Measurements from ENCODE around the gene SOX10.

SOX10 gene

DNA sequence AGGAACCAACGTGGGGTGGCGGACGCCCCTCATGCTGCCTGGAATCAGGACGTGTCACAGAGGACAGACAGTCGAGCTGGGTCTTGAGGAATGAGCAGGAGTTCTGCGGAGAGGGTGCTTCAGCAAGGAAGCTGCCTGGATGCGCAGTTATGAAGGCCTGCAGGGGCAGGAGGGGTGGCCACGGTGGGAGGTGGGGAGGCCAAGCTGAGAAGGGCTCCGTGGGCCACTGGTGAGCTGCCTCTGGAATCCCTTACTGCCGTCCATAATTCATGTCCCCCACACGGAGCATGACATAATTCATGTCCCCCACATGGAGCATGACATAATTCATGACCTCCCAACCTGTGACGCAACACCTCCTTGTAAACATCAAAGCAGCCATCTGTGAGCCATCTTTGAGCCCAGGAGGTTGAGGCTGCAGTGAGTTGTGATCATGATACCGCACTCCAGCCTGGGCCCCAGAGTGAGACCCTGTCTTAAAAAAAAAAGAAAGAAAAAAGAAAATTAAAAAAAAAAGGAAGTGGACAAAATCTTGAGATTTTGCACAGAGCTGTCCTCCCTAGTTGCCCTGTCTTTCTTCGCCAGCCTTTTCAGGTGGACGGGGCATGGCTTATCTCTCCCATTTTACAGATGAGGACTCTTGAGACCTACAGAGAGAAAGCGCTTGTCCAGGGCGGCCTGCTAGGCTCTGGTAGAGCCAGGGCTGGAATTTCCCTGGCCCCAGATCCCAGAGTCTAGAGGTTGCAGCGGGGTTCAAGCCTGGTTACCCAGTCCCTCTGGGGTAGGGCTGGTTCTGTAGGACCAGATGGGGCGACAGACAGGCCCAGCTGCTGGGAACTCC lies 48.5 kb upstream of the SOX10 start (continued):
- TF ChIP-seq, protein P1, sequence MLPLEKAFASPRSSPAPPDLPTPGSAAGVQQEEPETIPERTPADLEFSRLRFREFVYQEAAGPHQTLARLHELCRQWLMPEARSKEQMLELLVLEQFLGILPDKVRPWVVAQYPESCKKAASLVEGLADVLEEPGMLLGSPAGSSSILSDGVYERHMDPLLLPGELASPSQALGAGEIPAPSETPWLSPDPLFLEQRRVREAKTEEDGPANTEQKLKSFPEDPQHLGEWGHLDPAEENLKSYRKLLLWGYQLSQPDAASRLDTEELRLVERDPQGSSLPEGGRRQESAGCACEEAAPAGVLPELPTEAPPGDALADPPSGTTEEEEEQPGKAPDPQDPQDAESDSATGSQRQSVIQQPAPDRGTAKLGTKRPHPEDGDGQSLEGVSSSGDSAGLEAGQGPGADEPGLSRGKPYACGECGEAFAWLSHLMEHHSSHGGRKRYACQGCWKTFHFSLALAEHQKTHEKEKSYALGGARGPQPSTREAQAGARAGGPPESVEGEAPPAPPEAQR (tag by site-specific recombination; IDR thresholded peaks at IDR 0.05) = no peak
- TF ChIP-seq, protein P2, sequence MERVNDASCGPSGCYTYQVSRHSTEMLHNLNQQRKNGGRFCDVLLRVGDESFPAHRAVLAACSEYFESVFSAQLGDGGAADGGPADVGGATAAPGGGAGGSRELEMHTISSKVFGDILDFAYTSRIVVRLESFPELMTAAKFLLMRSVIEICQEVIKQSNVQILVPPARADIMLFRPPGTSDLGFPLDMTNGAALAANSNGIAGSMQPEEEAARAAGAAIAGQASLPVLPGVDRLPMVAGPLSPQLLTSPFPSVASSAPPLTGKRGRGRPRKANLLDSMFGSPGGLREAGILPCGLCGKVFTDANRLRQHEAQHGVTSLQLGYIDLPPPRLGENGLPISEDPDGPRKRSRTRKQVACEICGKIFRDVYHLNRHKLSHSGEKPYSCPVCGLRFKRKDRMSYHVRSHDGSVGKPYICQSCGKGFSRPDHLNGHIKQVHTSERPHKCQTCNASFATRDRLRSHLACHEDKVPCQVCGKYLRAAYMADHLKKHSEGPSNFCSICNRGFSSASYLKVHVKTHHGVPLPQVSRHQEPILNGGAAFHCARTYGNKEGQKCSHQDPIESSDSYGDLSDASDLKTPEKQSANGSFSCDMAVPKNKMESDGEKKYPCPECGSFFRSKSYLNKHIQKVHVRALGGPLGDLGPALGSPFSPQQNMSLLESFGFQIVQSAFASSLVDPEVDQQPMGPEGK (tag by site-specific recombination; IDR thresholded peaks at IDR 0.05) = peak; percentile 100
- no peak for TF ChIP-seq ZNF830 (tag by site-specific recombination; IDR thresholded peaks at IDR 0.05; ENCODE audit: low read depth)
- no peak for TF ChIP-seq ZXDB (tag by site-specific recombination; IDR thresholded peaks at IDR 0.05)
- TF ChIP-seq, protein P3, sequence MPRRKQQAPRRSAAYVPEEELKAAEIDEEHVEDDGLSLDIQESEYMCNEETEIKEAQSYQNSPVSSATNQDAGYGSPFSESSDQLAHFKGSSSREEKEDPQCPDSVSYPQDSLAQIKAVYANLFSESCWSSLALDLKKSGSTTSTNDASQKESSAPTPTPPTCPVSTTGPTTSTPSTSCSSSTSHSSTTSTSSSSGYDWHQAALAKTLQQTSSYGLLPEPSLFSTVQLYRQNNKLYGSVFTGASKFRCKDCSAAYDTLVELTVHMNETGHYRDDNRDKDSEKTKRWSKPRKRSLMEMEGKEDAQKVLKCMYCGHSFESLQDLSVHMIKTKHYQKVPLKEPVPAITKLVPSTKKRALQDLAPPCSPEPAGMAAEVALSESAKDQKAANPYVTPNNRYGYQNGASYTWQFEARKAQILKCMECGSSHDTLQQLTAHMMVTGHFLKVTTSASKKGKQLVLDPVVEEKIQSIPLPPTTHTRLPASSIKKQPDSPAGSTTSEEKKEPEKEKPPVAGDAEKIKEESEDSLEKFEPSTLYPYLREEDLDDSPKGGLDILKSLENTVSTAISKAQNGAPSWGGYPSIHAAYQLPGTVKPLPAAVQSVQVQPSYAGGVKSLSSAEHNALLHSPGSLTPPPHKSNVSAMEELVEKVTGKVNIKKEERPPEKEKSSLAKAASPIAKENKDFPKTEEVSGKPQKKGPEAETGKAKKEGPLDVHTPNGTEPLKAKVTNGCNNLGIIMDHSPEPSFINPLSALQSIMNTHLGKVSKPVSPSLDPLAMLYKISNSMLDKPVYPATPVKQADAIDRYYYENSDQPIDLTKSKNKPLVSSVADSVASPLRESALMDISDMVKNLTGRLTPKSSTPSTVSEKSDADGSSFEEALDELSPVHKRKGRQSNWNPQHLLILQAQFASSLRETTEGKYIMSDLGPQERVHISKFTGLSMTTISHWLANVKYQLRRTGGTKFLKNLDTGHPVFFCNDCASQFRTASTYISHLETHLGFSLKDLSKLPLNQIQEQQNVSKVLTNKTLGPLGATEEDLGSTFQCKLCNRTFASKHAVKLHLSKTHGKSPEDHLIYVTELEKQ (tag by site-specific recombination; IDR thresholded peaks at IDR 0.05; ENCODE audit: borderline replicate concordance) = peak; percentile 91
- TF ChIP-seq TRIM28 (IDR thresholded peaks at IDR 0.05; ENCODE audit: borderline replicate concordance, low read length) = no peak
- no peak for TF ChIP-seq ZNF837 (tag by site-specific recombination; IDR thresholded peaks at IDR 0.05)
- peak; percentile 78; the same call in 1 of the 2 replicates for TF ChIP-seq ZNF558 (tag by site-specific recombination; IDR thresholded peaks at IDR 0.05)
- TF ChIP-seq, protein P4, sequence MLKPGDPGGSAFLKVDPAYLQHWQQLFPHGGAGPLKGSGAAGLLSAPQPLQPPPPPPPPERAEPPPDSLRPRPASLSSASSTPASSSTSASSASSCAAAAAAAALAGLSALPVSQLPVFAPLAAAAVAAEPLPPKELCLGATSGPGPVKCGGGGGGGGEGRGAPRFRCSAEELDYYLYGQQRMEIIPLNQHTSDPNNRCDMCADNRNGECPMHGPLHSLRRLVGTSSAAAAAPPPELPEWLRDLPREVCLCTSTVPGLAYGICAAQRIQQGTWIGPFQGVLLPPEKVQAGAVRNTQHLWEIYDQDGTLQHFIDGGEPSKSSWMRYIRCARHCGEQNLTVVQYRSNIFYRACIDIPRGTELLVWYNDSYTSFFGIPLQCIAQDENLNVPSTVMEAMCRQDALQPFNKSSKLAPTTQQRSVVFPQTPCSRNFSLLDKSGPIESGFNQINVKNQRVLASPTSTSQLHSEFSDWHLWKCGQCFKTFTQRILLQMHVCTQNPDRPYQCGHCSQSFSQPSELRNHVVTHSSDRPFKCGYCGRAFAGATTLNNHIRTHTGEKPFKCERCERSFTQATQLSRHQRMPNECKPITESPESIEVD (tag by site-specific recombination; IDR thresholded peaks at IDR 0.05) = no peak
- no peak for TF ChIP-seq SCRT2 (tag by site-specific recombination; IDR thresholded peaks at IDR 0.05)
- TF ChIP-seq ZSCAN16 (tag by site-specific recombination; IDR thresholded peaks at IDR 0.05) = no peak
- no peak for TF ChIP-seq ZNF585B (tag by site-specific recombination; IDR thresholded peaks at IDR 0.05)
- TF ChIP-seq ZNF521 (tag by site-specific recombination; IDR thresholded peaks at IDR 0.05) = no peak
- TF ChIP-seq, protein P5, sequence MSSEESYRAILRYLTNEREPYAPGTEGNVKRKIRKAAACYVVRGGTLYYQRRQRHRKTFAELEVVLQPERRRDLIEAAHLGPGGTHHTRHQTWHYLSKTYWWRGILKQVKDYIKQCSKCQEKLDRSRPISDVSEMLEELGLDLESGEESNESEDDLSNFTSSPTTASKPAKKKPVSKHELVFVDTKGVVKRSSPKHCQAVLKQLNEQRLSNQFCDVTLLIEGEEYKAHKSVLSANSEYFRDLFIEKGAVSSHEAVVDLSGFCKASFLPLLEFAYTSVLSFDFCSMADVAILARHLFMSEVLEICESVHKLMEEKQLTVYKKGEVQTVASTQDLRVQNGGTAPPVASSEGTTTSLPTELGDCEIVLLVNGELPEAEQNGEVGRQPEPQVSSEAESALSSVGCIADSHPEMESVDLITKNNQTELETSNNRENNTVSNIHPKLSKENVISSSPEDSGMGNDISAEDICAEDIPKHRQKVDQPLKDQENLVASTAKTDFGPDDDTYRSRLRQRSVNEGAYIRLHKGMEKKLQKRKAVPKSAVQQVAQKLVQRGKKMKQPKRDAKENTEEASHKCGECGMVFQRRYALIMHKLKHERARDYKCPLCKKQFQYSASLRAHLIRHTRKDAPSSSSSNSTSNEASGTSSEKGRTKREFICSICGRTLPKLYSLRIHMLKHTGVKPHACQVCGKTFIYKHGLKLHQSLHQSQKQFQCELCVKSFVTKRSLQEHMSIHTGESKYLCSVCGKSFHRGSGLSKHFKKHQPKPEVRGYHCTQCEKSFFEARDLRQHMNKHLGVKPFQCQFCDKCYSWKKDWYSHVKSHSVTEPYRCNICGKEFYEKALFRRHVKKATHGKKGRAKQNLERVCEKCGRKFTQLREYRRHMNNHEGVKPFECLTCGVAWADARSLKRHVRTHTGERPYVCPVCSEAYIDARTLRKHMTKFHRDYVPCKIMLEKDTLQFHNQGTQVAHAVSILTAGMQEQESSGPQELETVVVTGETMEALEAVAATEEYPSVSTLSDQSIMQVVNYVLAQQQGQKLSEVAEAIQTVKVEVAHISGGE (tag by site-specific recombination; conservative IDR thresholded peaks at IDR 0.05; ENCODE audit: low read depth) = no peak
- TF ChIP-seq ZNF670 (tag by site-specific recombination; IDR thresholded peaks at IDR 0.05; ENCODE audit: low read depth) = no peak
- no peak for TF ChIP-seq ZNF157 (tag by site-specific recombination; IDR thresholded peaks at IDR 0.05)
- TF ChIP-seq ZNF140 (tag by site-specific recombination; IDR thresholded peaks at IDR 0.05) = no peak
- TF ChIP-seq, protein P6, sequence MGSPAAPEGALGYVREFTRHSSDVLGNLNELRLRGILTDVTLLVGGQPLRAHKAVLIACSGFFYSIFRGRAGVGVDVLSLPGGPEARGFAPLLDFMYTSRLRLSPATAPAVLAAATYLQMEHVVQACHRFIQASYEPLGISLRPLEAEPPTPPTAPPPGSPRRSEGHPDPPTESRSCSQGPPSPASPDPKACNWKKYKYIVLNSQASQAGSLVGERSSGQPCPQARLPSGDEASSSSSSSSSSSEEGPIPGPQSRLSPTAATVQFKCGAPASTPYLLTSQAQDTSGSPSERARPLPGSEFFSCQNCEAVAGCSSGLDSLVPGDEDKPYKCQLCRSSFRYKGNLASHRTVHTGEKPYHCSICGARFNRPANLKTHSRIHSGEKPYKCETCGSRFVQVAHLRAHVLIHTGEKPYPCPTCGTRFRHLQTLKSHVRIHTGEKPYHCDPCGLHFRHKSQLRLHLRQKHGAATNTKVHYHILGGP (tag by site-specific recombination; IDR thresholded peaks at IDR 0.05) = no peak
- no peak for TF ChIP-seq ZNF544 (tag by site-specific recombination; IDR thresholded peaks at IDR 0.05)
- no peak for TF ChIP-seq ZNF341 (tag by site-specific recombination; IDR thresholded peaks at IDR 0.05; ENCODE audit: low read depth)
- TF ChIP-seq ZNF48 (tag by site-specific recombination; IDR thresholded peaks at IDR 0.05) = no peak
- TF ChIP-seq ZNF354C (tag by site-specific recombination; IDR thresholded peaks at IDR 0.05; ENCODE audit: borderline replicate concordance, low read depth) = no peak
- TF ChIP-seq ZNF24 (tag by site-specific recombination; IDR thresholded peaks at IDR 0.05) = peak; percentile 94
- TF ChIP-seq YY2 (tag by site-specific recombination; IDR thresholded peaks at IDR 0.05) = peak; percentile 79
- peak; percentile 49; the same call in 1 of the 2 replicates for TF ChIP-seq ZNF366 (tag by site-specific recombination; conservative IDR thresholded peaks at IDR 0.05)
- TF ChIP-seq ZNF394 (tag by site-specific recombination; IDR thresholded peaks at IDR 0.05; ENCODE audit: borderline replicate concordance) = no peak; the same call in 1 of the 2 replicates
